GM12878 (cell line): ENCODE measurements around the gene NAA10. TPM values are rescaled to one million over a fixed set of nuclear protein-coding genes. Genes with fewer than 3 reads are reported as not detected.

ENCODE experiments used
- ATAC-seq: fragments of 200-7000 bp; cut with Tn5 transposase; 3 replicates; pipeline ENCODE4 v1.9.1; 2020; ENCODE audit warnings: mild to moderate bottlenecking, moderate library complexity
- BruUV-seq: library from RNA; stranded (reverse); fragments of 400-500 nt; replicated peaks from 2 replicates; lab custom pipeline; 2021; lab: Mats Ljungman, UMichigan
- CTCF ChIA-PET: fragments of 300-600 bp; sonication (Branson Sonifier 250); formaldehyde crosslinking; extraction: SDS; loops from one replicate; lab custom pipeline; 2021; ENCODE audit warnings: inconsistent platforms; lab: Yijun Ruan, JAX
- POLR2A ChIA-PET: fragments of 350-600 bp; formaldehyde crosslinking; extraction: SDS; loops from one replicate; lab custom pipeline; 2021; ENCODE audit warnings: inconsistent platforms; lab: Charles Lee
- RAD21 ChIA-PET: fragments of 300-600 bp; sonication (Branson Sonifier 250); formaldehyde crosslinking; loops from one replicate; lab custom pipeline; 2023; ENCODE audit warnings: antibody characterized with exemption; ENCODE audit not compliant: unreplicated experiment; lab: Charles Lee
- SMC1A ChIA-PET: fragments of 300-600 bp; sonication (Branson Sonifier 250); formaldehyde crosslinking; loops from one replicate; lab custom pipeline; 2023; ENCODE audit not compliant: unreplicated experiment, uncharacterized antibody; lab: Charles Lee
- DNase-seq: peaks from one replicate; pipeline ENCODE4 v3.0.0-alpha.2; 2011; ENCODE audit warnings: low read depth, low spot score
- FAIRE-seq: peaks from 3 replicates; lab custom pipeline; 2011; peaks lifted over from hg19 to GRCh38; lab: Jason Lieb, UNC
- H2AFZ ChIP-seq: 2 replicates; pipeline ENCODE4 v1.6.0; 2011; ENCODE audit warnings: low read depth, low read length, control low read depth; ENCODE audit not compliant: control insufficient read depth
- H3K27ac ChIP-seq: 2 replicates; pipeline ENCODE4 v1.5.1; 2011; ENCODE audit warnings: control low read depth; ENCODE audit not compliant: control insufficient read depth, insufficient read depth
- H3K27me3 ChIP-seq, 2 experiments: replicated peaks in 1 of 2; 2 replicates each; pipeline versions ENCODE4 v1.6.0 to v1.6.1; 2011; ENCODE audit warnings: low read length in 1 of 2; ENCODE audit not compliant: control insufficient read depth in 2 of 2, insufficient read depth in 2 of 2
- H3K36me3 ChIP-seq, 2 experiments: 2 replicates each; pipeline ENCODE4 v1.5.1; 2011; ENCODE audit warnings: low read length in 1 of 2; ENCODE audit not compliant: control insufficient read depth in 2 of 2, insufficient read depth in 2 of 2
- H3K4me1 ChIP-seq: 2 replicates; pipeline ENCODE4 v1.6.1; 2011; ENCODE audit warnings: mild to moderate bottlenecking, low read length, moderate library complexity, mixed read lengths; ENCODE audit not compliant: control insufficient read depth, insufficient read depth
- H3K4me2 ChIP-seq: 2 replicates; pipeline ENCODE4 v1.6.0; 2011; ENCODE audit warnings: control low read depth; ENCODE audit not compliant: control insufficient read depth, insufficient read depth
- H3K4me3 ChIP-seq: fragments of 200-600 bp; sonication (generic); 2 replicates; pipeline ENCODE4 v1.5.1; 2016
- H3K79me2 ChIP-seq: 2 replicates; pipeline ENCODE4 v1.6.0; 2011; ENCODE audit warnings: low read length; ENCODE audit not compliant: control insufficient read depth, insufficient read depth
- H3K9ac ChIP-seq: 2 replicates; pipeline ENCODE4 v1.8.0; 2011; ENCODE audit warnings: low read length, control low read depth, mixed read lengths; ENCODE audit not compliant: control insufficient read depth, insufficient read depth
- H3K9me3 ChIP-seq: replicated peaks from 3 replicates; pipeline ENCODE4 v1.5.1; 2011; ENCODE audit warnings: mild to moderate bottlenecking, low read length; ENCODE audit not compliant: control insufficient read depth, insufficient read depth
- H4K20me1 ChIP-seq: 2 replicates; pipeline ENCODE4 v1.6.0; 2011; ENCODE audit not compliant: control insufficient read depth, insufficient read depth
- ATF3 ChIP-seq: IDR thresholded peaks from 2 replicates; pipeline ENCODE4 v1.6.1; 2011; ENCODE audit warnings: low read depth, mild to moderate bottlenecking, low read length, moderate library complexity, borderline replicate concordance; ENCODE audit errors: extremely low read depth
- BCLAF1 ChIP-seq: fragments of 450-650 bp; IDR thresholded peaks from 2 replicates; pipeline ENCODE4 v1.6.1; 2017; ENCODE audit warnings: antibody characterized with exemption, mild to moderate bottlenecking, moderate library complexity
- HDAC6 ChIP-seq: fragments of 200-600 bp; sonication (generic); IDR thresholded peaks from one replicate; pipeline ENCODE4 v1.8.0; 2017; ENCODE audit warnings: antibody characterized with exemption; ENCODE audit not compliant: unreplicated experiment
- IKZF2 ChIP-seq, 2 experiments: fragments of 450-650 bp; IDR thresholded peaks; 2 replicates each; pipeline ENCODE4 v1.6.1; 2017; ENCODE audit warnings: mild to moderate bottlenecking in 2 of 2, moderate library complexity in 2 of 2
- NKRF ChIP-seq: fragments of 450-650 bp; conservative IDR thresholded peaks from 2 replicates; pipeline ENCODE4 v1.6.1; 2017; ENCODE audit warnings: mild to moderate bottlenecking, moderate library complexity
- NRF1 ChIP-seq: conservative IDR thresholded peaks from 2 replicates; pipeline ENCODE4 v1.6.1; 2011; ENCODE audit warnings: mild to moderate bottlenecking, low read depth, low read length, improper control_type of control experiment
- PAX5 ChIP-seq: IDR thresholded peaks from 2 replicates; pipeline ENCODE4 v1.6.1; 2011; ENCODE audit warnings: low read depth, low read length, borderline replicate concordance
- PBX3 ChIP-seq: IDR thresholded peaks from 2 replicates; pipeline ENCODE4 v1.6.1; 2011; ENCODE audit warnings: mild to moderate bottlenecking, low read depth, low read length, moderate library complexity; ENCODE audit not compliant: insufficient replicate concordance
- PML ChIP-seq: IDR thresholded peaks from 2 replicates; pipeline ENCODE4 v1.6.1; 2012; ENCODE audit warnings: low read length, inconsistent platforms
- POLR2AphosphoS5 ChIP-seq: IDR thresholded peaks from 2 replicates; pipeline ENCODE4 v1.6.1; 2011; ENCODE audit warnings: mild to moderate bottlenecking, low read length, inconsistent platforms
- YBX1 ChIP-seq: fragments of 450-650 bp; IDR thresholded peaks from 2 replicates; pipeline ENCODE4 v1.6.1; 2016; ENCODE audit warnings: antibody characterized with exemption
- YY1 ChIP-seq: IDR thresholded peaks from 2 replicates; pipeline ENCODE4 v1.6.1; 2011; ENCODE audit warnings: low read depth, mild to moderate bottlenecking, low read length
- WGBS: methylation state at CpG from one replicate; pipeline ENCODE4 v1.1.6; 2016; ENCODE audit warnings: low lambda C conversion rate; ENCODE audit not compliant: insufficient replicate concordance, insufficient coverage; ENCODE audit errors: missing lambda C conversion rate; 5-methylcytosine and 5-hydroxymethylcytosine counted together
- in situ Hi-C: fragments of 300-500 bp; cut with MboI; formaldehyde crosslinking; loops from 9 replicates; pipeline ENCODE4 v1.14.3; 2018; ENCODE audit warnings: mixed read lengths
- intact Hi-C: fragments of 100-400 bp; cut with micrococcal nuclease; formaldehyde crosslinking; loops from one replicate; pipeline ENCODE4 v1.14.2; 2022; ENCODE audit not compliant: unreplicated experiment
- polyA plus RNA-seq, 11 experiments: library from polyadenylated mRNA; depleted of rRNA in 4 of 11; unstranded in 6 of 11; stranded (reverse) in 5 of 11; fragments of >200 nt; fragmentation: Nextera tagmentation in 4 of 11; fragmentation: Illumina TruSeq in 1 of 11; extraction: Ambion mirVana in 4 of 11; extraction: Trizol in 1 of 11; gene quantifications; 1 replicate in 1 of 11; 2 replicates in 10 of 11; pipeline versions ENCODE4 v1.2.1 to v1.2.3, GENCODE V29; 2011 to 2016; ENCODE audit warnings: inconsistent platforms in 2 of 11, missing spikeins in 2 of 11, low read depth in 1 of 11
- total RNA-seq, 4 experiments: library from RNA; depleted of rRNA in 3 of 4; stranded (reverse); fragments of >200 nt in 3 of 4; fragmentation: Illumina TruSeq in 1 of 4; extraction: Trizol in 1 of 4; gene quantifications; 2 replicates each; pipeline versions ENCODE4 v1.2.1 to v1.2.3, GENCODE V29; 2013 to 2021

NAA10 gene
- total and polyA plus RNA-seq, 10 of the 15 experiments (the other 5 are each of a cell fraction or from before 2014, with no cell fraction given), result 7.9 to 212 (median 98.9) TPM

- peak; percentile 76 for TF ChIP-seq NKRF
- TF ChIP-seq YY1, result peak; percentile 95
- TF ChIP-seq PML, result no peak
- TF ChIP-seq POLR2AphosphoS5, result peak; percentile 37; the same call in 1 of the 2 replicates
Measured at GRCh38 chrX:153970357-153971123, 35.7 kb upstream of the NAA10 start (continued).

- in situ Hi-C loops (loop anchor here (10.0 kb wide), 1 partner anchor 1015 kb away; no protein-coding TSS in a partner anchor), intact Hi-C loops (loop anchor here (1.0 to 5.0 kb wide), 3 partner anchors 38 to 127 kb away; partner anchors contain the start of genes ARHGAP4 and MECP2)
- no peaks in the 10 kb centered on the region for H3K9me3 ChIP-seq
- no peak overlapping the region for H2AFZ ChIP-seq
- H3K27ac ChIP-seq, result peak overlapping the region; percentile 66
- ATAC-seq (no peak), FAIRE-seq (no peak), DNase-seq (no peak)
- no TSS peak for BruUV-seq
- H3K27me3 ChIP-seq, result no peaks in the 10 kb centered on the region
- RAD21 ChIA-PET, result interaction anchor here (0.6 to 6.4 kb wide), 7 partner anchors 11 to 503 kb away, joined by 3 to 48 read pairs (median 8); partner anchors contain the start of gene ARHGAP4
- peak overlapping the region; percentile 80 for H3K4me3 ChIP-seq
- peak overlapping the region; percentile 81 for H3K4me2 ChIP-seq
- TF ChIP-seq NRF1, result no peak
- no peak for TF ChIP-seq HDAC6
- no peak for TF ChIP-seq BCLAF1
- TF ChIP-seq PBX3, result no peak
- no peak for TF ChIP-seq YBX1
- no peak for TF ChIP-seq IKZF2 (IDR thresholded peaks at IDR 0.05)
- no peak for TF ChIP-seq ATF3
- no peak for TF ChIP-seq PAX5
- SMC1A ChIA-PET, result interaction anchor here (1.3 to 4.7 kb wide), 5 partner anchors 11 to 47 kb away, joined by 4 to 21 read pairs (median 5); partner anchors contain the start of gene ARHGAP4
- peaks cover 78% of the 10 kb centered on the region for H3K79me2 ChIP-seq
- CTCF ChIA-PET, result interaction anchor here (1.1 to 5.9 kb wide), 5 partner anchors 19 to 46 kb away, joined by 3 to 35 read pairs (median 9); no protein-coding TSS in a partner anchor
- H4K20me1 ChIP-seq, result no peaks in the 10 kb centered on the region
- peak overlapping the region; percentile 74 for H3K9ac ChIP-seq
- POLR2A ChIA-PET, result interaction anchor here (1.2 to 7.9 kb wide), 9 partner anchors 8 to 50 kb away, joined by 5 to 68 read pairs (median 11); partner anchors contain the start of genes ARHGAP4 and IRAK1
- WGBS, result 15% methylated on average over 20 of the region's 26 CpGs
- no peaks in the 10 kb centered on the region; a peak in 2 of 4 replicates for H3K36me3 ChIP-seq
- peaks cover 19% of the 10 kb centered on the region for H3K4me1 ChIP-seq
Measured at GRCh38 chrX:153969904-153970356, 35.1 kb upstream of the NAA10 start.
